Skeletal muscle tissue (tissue), 4 donors: Measurements from ENCODE around the gene PXMP4. TPM values are rescaled to one million over a fixed set of nuclear protein-coding genes. Genes with fewer than 3 reads are reported as not detected.

ENCODE experiments used
- H3K27ac ChIP-seq: one replicate; pipeline ENCODE4 v1.7.0; 2013; ENCODE audit warnings: mild to moderate bottlenecking, low read depth, low read length, inconsistent platforms
- H3K27me3 ChIP-seq, 3 donors: one replicate each; pipeline ENCODE4 v1.7.0; 2013; ENCODE audit warnings: low read length in 3 of 3; ENCODE audit not compliant: control insufficient read depth in 3 of 3, insufficient read depth in 3 of 3
- H3K36me3 ChIP-seq, 3 donors: one replicate each; pipeline ENCODE4 v1.7.0; 2013; ENCODE audit warnings: low read length in 3 of 3; ENCODE audit not compliant: control insufficient read depth in 3 of 3, insufficient read depth in 3 of 3
- H3K4me1 ChIP-seq, 3 donors: one replicate each; pipeline ENCODE4 v1.7.0; 2013; ENCODE audit warnings: low read length in 3 of 3, mild to moderate bottlenecking in 3 of 3; ENCODE audit not compliant: control insufficient read depth in 3 of 3, insufficient read depth in 3 of 3
- H3K4me3 ChIP-seq, 3 donors: one replicate each; pipeline ENCODE4 v1.7.0; 2013; ENCODE audit warnings: low read length in 3 of 3
- H3K9ac ChIP-seq, 3 donors: one replicate each; pipeline ENCODE4 v1.7.0; 2013; ENCODE audit warnings: low read length in 3 of 3, mild to moderate bottlenecking in 3 of 3, moderate library complexity in 2 of 3, low read depth in 1 of 3
- H3K9me3 ChIP-seq, 3 donors: one replicate each; pipeline ENCODE4 v1.7.0; 2013; ENCODE audit warnings: low read length in 3 of 3; ENCODE audit not compliant: control insufficient read depth in 3 of 3
- total RNA-seq: library from RNA; depleted of rRNA; stranded (reverse); fragments of >200 nt; gene quantifications from one replicate; pipeline ENCODE4 v1.2.3, GENCODE V29; 2014
- donor health status: Osteomylitis.

The PXMP4 gene
- total RNA-seq, 1 donor from 2014 or later: 7.3 TPM

DNA sequence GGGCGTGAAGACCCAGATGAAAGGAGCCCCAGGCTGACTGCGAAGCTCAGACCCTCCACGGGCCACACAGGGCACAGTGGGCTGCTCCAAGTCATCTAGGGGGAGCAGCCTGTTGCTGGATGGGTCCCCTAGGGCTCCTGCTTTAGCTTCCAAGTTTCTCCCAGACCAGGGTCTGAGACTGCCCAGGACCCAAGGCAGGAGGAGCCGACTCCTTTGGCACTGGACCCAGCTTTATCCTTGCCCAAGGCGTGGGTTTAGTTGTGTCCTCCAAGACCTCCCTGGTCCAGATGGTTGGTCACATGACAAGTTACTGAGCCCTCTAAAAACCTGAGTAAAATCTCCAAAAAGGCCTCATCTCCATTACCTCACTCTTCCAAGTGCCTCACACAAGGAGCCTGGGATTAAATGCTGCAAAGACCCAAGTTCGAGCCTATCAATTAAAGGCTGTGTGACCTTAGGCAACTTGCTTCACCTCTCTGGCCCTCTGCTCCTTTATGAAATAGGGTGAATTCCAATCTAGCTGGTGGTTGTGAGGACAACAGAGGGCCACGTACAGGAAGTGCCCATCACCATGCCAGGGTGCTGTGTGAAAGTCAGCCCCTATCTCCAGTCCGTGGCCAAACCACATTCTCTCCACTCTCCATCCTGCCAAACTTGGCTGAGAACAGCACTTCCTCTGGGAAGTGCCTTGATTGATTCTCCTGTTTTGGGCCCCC is 48.4 kb downstream of the PXMP4 start:
- Histone ChIP-seq H3K9me3 (no peaks in the 10 kb centered on the region), H3K36me3 (peaks cover 27 to 33% (median 28%) of the 10 kb centered on the region in 3 donors), H3K4me1 (peaks cover 47 to 60% (median 48%) of the 10 kb centered on the region in 3 donors), H3K4me3 (no peak overlapping the region), H3K27ac (no peak overlapping the region), H3K9ac (peak overlapping the region in 1 of 3 donors; percentile 87), H3K27me3 (no peaks in the 10 kb centered on the region)

DNA sequence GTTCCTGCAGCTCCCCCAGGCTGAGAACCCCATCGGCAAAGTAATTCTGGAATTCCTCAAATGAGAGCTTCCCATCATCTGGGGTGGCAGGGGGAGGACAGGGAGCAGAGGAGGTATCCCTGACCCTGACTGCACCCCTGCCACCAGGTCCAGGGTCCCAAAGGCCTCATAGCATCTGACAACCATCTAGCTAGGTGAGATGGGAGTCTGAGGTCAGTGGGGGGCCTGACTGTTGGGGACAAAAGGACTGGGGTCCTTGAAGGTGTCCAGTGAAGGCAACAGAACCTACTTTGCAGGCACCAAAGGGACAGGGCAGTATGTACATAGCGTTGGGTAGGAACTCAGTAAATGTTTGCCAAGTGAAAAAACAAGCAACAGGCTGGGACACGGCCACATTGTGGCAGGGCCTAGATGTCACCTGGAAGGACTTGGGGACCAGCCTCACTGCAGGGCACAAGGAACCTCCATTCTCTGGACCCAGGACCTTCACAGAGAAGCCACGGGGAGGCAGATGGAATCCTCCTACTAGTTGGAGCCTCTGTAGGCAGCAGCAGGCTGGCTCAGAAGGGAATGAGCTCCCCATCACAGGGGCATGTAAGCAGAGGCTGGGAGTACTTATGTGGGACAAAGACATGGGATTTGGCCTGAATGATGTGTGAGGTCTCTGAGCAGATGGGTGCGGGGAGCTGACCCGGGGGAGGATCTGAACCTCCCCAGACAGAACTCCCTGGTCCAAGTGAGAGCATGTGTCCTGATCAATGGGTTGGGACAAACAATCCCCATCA is 49.2 kb downstream of the PXMP4 start:
- H3K4me3 ChIP-seq: no peak overlapping the region
- no peaks in the 10 kb centered on the region for H3K27me3 ChIP-seq
- H3K36me3 ChIP-seq: peaks cover 27 to 33% (median 28%) of the 10 kb centered on the region in 3 donors
- H3K4me1 ChIP-seq: peaks cover 49 to 65% (median 52%) of the 10 kb centered on the region in 3 donors
- no peaks in the 10 kb centered on the region for H3K9me3 ChIP-seq
- H3K27ac ChIP-seq: no peak overlapping the region
- H3K9ac ChIP-seq: no peak overlapping the region

DNA sequence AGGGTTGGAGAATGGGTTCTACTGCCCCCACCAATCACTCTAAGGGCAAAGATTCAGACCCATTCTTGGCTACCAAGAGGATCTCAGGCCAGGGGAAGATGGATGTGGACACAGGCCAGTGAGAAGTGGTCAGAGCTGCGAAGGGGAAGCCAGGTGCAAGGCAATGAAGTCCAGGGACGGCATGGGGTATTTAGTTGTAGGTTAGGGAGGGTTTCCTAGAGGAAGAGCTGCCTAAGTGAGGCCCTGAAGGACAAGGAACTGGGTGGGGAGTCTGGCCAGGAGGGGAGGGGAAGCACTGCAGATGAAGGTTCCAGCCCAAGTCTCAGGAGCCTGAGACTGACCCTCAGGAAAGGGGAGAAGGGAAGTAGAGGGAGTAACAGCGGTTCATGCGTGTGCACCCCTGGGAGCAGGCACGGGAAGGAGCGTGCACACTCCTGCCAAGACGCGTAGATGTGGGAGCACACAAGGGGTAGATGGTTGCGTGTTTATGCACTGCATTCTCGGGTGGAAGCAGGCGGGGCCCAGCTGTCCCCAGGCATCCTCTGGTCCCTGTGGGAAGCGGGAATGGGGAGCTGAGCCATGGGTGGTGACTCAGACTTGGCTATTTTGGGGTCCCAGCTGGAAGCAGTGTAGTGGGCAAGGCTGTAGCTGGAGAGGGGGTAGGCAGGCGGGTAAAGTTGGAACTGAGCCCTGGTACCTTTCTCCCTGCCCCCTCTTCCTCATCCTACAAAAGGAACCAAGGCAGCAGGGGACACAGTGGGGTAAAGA is 50.1 kb downstream of the PXMP4 start:
- Histone ChIP-seq H3K27ac (no peak overlapping the region), H3K4me3 (no peak overlapping the region), H3K36me3 (peaks cover 27 to 33% (median 28%) of the 10 kb centered on the region in 3 donors), H3K9ac (no peak overlapping the region), H3K4me1 (peaks cover 41 to 58% (median 51%) of the 10 kb centered on the region in 3 donors), H3K27me3 (no peaks in the 10 kb centered on the region), H3K9me3 (no peaks in the 10 kb centered on the region)

DNA sequence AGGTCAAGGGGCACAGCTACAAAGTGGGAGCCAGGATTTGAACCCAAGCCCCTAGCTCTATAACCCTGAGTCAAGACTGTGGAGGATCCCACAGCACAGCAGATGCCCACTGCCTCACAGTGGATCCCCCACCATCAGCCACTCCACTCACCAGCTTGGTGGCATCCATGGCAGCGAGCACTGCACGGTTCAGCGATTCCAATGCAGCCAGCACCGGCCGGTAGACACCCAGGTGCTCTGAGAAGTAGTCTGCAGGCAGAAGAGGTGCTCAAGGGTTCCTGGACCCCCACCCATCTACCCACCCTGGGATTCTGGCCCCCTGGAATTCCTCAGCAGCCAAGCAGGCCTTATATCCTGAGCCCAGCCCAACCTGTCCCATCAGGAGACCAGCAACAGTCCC is 50.9 kb downstream of the PXMP4 start:
- Histone ChIP-seq H3K9ac (no peak overlapping the region), H3K9me3 (no peaks in the 10 kb centered on the region), H3K27ac (no peak overlapping the region), H3K27me3 (no peaks in the 10 kb centered on the region), H3K36me3 (peaks cover 27 to 33% (median 28%) of the 10 kb centered on the region in 3 donors), H3K4me1 (peaks cover 38 to 61% (median 49%) of the 10 kb centered on the region in 3 donors), H3K4me3 (no peak overlapping the region)

DNA sequence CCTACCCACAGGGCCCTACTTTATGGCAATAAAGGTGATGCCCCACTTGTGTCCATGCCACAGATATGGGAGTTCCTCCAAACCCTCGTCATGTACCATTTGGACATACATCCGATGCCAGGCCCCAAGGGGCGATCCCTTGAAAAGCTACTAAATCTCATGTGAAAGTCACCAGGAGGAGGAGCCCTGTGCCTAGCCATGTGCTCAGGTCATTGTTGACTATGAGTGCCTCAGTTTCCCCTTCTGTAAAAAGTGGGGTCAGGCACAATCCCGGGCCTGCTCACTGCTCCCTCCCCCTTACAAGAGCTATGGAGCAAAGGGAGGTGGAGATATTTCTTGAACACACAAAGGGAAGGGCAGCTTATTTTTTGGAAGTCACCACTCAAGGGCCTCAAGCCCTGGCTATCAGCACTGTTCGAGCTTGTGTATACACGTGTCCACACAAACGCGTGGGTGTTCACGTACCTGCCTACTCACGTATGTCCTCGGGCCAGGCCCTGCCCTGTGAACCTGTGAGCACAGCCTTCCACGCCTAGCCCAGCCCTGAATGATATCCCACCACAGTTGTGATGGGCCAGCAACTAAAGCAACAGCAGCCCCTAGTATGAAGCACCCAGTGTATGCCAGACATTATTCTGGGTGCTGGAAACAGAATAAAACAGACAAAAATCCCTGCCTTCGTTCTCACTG is 51.5 kb downstream of the PXMP4 start:
- H3K4me1 ChIP-seq: peaks cover 42 to 64% (median 54%) of the 10 kb centered on the region in 3 donors
- H3K4me3 ChIP-seq: peak overlapping the region in 1 of 3 donors; percentile 63
- H3K27ac ChIP-seq: no peak overlapping the region
- H3K27me3 ChIP-seq: no peaks in the 10 kb centered on the region
- H3K9me3 ChIP-seq: no peaks in the 10 kb centered on the region
- H3K9ac ChIP-seq: peak overlapping the region in 2 of 3 donors; percentile 40 to 57
- H3K36me3 ChIP-seq: peaks cover 27 to 33% (median 28%) of the 10 kb centered on the region in 3 donors

DNA sequence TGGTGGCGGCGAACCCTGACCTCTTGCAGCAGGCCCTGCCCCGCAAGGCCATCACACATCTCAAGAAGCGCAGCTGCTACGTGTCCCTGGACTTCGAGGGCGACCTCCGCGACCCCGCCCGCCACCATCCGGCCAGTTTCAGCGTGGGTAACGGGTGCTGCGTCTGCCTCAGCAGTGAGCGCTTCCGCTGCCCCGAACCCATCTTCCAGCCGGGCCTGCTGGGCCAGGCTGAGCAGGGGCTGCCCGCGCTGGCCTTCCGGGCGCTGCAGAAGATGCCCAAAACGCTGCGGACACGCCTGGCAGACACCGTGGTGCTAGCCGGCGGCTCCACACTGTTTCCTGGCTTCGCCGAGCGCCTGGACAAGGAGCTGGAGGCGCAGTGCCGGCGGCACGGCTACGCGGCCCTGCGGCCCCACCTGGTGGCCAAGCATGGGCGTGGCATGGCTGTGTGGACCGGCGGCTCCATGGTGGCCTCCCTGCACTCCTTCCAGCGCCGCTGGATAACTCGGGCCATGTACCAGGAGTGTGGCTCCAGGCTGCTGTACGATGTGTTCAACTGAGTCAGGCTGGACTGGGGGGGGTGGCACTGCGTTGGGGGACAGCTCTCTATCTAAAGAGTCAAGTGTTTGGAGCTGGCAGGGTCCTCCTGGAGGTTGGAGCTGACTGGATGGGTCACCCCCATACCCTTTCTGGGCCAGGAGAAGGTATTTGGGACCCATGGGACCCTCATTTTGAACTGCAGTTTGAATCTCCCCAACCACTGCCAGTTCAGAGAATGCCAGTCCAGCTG is 52.2 kb downstream of the PXMP4 start:
- peaks cover 38 to 63% (median 52%) of the 10 kb centered on the region in 3 donors for H3K4me1 ChIP-seq
- peak overlapping the region; percentile 58 for H3K27ac ChIP-seq
- H3K9me3 ChIP-seq: no peaks in the 10 kb centered on the region
- H3K36me3 ChIP-seq: peaks cover 27 to 33% (median 28%) of the 10 kb centered on the region in 3 donors
- no peaks in the 10 kb centered on the region for H3K27me3 ChIP-seq
- H3K4me3 ChIP-seq: peak overlapping the region; percentile 63 to 75 (median 73)
- peak overlapping the region; percentile 40 to 71 (median 62) for H3K9ac ChIP-seq

DNA sequence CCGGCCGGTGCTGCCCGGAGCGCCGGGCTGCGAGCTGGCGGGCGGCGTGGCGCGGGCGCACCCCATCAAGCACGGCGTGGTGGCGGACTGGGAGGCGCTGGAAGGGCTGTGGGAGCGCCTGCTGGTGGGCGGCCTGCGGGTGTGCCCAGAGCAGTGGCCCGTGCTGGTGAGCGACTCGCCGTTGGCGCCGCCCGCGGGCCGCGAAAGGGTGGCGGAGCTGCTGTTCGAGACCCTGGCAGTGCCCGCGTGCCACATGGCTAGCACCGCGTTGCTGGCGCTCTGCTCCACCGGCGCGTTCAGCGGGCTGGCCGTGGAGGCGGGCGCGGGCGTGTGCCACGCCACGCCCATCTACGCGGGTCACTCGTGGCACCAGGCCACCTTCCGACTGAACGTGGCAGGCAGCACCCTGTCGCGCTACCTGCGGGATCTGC is 52.9 kb downstream of the PXMP4 start:
- peaks cover 27 to 33% (median 28%) of the 10 kb centered on the region in 3 donors for H3K36me3 ChIP-seq
- H3K27ac ChIP-seq: peak overlapping the region; percentile 58
- H3K4me3 ChIP-seq: peak overlapping the region; percentile 68 to 75 (median 73)
- H3K27me3 ChIP-seq: no peaks in the 10 kb centered on the region
- H3K9me3 ChIP-seq: no peaks in the 10 kb centered on the region
- peaks cover 38 to 60% (median 48%) of the 10 kb centered on the region in 3 donors for H3K4me1 ChIP-seq
- H3K9ac ChIP-seq: peak overlapping the region; percentile 61 to 71 (median 62)

DNA sequence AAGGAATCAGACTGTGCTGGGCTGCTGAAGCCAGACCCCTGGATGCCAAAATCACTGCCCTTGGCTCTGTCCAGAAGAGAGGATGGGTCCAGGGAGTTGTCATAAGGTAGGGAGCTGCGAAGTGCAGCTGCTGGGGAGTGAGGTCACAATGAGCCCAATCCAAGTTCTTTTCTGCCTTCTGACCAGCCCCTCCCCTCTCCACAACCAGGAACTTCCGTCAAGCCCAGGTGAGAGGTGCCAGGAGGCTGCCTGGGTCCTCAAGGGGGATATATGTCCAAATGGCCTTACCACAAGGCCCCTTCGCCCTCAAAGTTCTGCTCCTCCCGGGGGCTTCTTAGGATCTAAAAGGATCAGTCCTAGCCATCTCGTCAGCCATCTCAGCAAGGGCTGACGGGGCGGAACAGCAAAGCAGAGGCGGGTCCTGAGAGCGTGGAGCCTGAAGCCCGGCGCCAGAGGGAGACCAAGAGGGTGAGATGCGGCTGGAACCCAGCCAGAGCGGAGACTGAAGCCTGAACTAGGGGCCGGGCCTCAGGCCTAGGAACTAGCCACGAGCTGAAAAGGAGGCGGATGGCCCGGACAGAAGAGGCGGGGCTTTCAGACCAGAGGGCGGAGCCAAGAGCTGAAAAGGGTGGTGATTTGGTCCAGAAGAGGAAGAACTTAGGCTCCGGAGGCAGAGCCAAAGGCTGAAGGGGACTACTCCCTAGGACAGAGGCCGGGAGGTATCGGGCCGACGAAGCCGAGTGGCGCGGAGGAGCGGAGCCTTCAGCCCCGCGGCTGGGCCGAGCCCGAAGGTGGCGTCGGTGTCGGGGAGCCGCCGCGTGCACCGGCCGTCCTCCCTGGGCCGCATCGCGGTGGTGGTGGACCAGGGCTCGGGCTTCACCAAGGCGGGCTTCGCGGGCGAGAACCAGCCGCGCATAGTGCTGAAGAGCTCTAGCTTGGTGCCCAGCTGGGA is 53.5 kb downstream of the PXMP4 start, which contains the start of gene ACTL10:
TSS of gene ACTL10 (plus strand) at position 651 of the 952 bp plus-strand sequence. CDS start 555 bp downstream, outside the sequence.
- H3K9ac ChIP-seq: peak within 1 kb of the TSS; percentile 61 to 71 (median 62)
- peak within 1 kb of the TSS; percentile 58 for H3K27ac ChIP-seq
- H3K36me3 ChIP-seq: peaks cover 22 to 29% (median 25%) of the 10 kb centered on the region in 3 donors
- peaks cover 38 to 56% (median 44%) of the 10 kb centered on the region in 3 donors for H3K4me1 ChIP-seq
- no peaks in the 10 kb centered on the region for H3K9me3 ChIP-seq
- no peaks in the 10 kb centered on the region for H3K27me3 ChIP-seq
- H3K4me3 ChIP-seq: peak within 1 kb of the TSS; percentile 68 to 75 (median 73)
